Muscle layer of colon (tissue), 2 donors: ENCODE results near the gene CBS.

ENCODE experiments used
- H3K27ac ChIP-seq: one replicate; pipeline ENCODE4 v1.7.0; 2013; ENCODE audit warnings: low read depth, mild to moderate bottlenecking, low read length, moderate library complexity
- H3K27me3 ChIP-seq, 2 donors: one replicate each; pipeline ENCODE4 v1.7.0; 2013; ENCODE audit warnings: low read length in 2 of 2, mild to moderate bottlenecking in 2 of 2; ENCODE audit not compliant: insufficient read depth in 2 of 2, control insufficient read depth in 1 of 2
- H3K36me3 ChIP-seq: one replicate; pipeline ENCODE4 v1.7.0; 2013; ENCODE audit warnings: mild to moderate bottlenecking, low read length; ENCODE audit not compliant: insufficient read depth
- H3K4me1 ChIP-seq: one replicate; pipeline ENCODE4 v1.7.0; 2013; ENCODE audit warnings: mild to moderate bottlenecking, low read length; ENCODE audit not compliant: insufficient read depth
- H3K4me3 ChIP-seq, 2 donors: one replicate each; pipeline ENCODE4 v1.7.0; 2013; ENCODE audit warnings: low read length in 2 of 2, low read depth in 1 of 2, mild to moderate bottlenecking in 1 of 2, moderate library complexity in 1 of 2
- H3K9ac ChIP-seq: one replicate; pipeline ENCODE4 v1.7.0; 2013; ENCODE audit warnings: low read length
- H3K9me3 ChIP-seq: one replicate; pipeline ENCODE4 v1.7.0; 2013; ENCODE audit warnings: mild to moderate bottlenecking, low read length
- donor health status: abdominal sarcoma.
- donor health status: Adenocarcinoma of cecum.

Gene CBS

DNA sequence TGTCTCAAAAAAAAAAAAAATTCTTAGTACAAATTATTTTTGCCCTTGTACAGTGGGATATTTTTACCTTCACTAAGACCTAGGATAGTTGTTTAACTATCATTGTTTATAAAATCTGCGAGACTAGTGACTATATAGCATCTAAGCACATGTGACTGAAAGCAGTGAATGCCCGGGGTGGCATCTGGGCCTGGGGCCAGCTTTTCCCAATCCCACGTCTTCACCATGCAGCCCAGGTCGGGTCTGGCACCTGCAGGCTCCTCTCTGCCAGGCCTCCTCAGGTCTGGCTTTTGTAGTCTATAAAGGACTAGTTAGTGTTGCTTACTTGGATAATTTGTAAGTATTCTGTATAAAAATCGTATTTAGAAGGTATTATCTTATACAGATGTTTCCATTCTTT is 40.8 kb downstream of the CBS start:
- H3K27me3 ChIP-seq = no peaks in the 10 kb centered on the region
- H3K9me3 ChIP-seq = no peaks in the 10 kb centered on the region
- no peak overlapping the region for H3K4me3 ChIP-seq
- no peaks in the 10 kb centered on the region for H3K4me1 ChIP-seq
- H3K27ac ChIP-seq = no peak overlapping the region
- no peak overlapping the region for H3K9ac ChIP-seq
- H3K36me3 ChIP-seq = peaks cover 25% of the 10 kb centered on the region

DNA sequence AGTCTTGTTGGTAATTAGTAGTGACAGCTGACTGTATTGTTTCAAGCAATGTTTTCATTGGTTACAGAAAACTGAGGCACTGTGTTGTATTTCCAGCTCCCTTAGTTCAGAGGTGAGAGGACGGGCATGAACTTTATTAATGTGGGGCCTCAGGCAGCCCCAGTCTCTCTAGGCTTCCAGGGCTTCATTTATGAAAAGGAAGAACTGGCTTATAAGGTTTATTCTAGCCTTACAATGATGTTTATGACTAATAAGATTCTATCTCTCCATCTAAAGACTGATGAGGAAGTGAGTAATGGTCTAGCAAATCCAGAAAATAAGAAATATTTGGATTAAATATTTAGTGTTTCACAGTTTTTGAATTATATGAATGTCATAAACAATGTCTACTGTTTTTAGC is 41.5 kb downstream of the CBS start:
- peaks cover 28% of the 10 kb centered on the region for H3K36me3 ChIP-seq
- no peak overlapping the region for H3K9ac ChIP-seq
- H3K4me3 ChIP-seq = no peak overlapping the region
- no peak overlapping the region for H3K27ac ChIP-seq
- no peaks in the 10 kb centered on the region for H3K27me3 ChIP-seq
- no peaks in the 10 kb centered on the region for H3K9me3 ChIP-seq
- H3K4me1 ChIP-seq = no peaks in the 10 kb centered on the region

DNA sequence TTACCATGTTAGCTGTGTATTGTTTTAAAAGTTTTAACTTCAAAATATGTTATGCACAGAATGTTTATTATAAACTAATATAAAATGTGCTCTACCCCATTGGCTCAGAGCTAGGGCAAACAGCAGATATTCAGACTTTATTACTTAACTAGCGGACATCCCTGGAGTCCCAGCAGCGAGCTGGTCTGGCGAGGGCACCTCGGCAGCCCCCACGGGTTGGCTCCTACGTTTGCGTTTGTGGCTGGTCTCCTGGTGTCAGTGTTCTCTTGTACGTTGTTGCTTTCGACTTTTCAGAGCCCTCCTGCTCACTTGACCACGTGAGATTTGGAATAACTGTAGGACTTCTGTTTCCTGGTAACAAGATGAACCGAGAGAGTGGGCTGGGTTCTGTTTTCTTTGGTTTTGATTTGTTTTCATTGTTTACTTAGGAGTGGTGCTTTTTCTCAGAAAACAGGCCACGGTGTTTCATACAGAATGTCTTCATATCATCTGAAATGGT is 44.5 kb downstream of the CBS start:
- no peak overlapping the region for H3K4me3 ChIP-seq
- no peaks in the 10 kb centered on the region for H3K4me1 ChIP-seq
- H3K9ac ChIP-seq = no peak overlapping the region
- peaks cover 35% of the 10 kb centered on the region for H3K36me3 ChIP-seq
- no peaks in the 10 kb centered on the region for H3K9me3 ChIP-seq
- H3K27ac ChIP-seq = no peak overlapping the region
- no peaks in the 10 kb centered on the region for H3K27me3 ChIP-seq

DNA sequence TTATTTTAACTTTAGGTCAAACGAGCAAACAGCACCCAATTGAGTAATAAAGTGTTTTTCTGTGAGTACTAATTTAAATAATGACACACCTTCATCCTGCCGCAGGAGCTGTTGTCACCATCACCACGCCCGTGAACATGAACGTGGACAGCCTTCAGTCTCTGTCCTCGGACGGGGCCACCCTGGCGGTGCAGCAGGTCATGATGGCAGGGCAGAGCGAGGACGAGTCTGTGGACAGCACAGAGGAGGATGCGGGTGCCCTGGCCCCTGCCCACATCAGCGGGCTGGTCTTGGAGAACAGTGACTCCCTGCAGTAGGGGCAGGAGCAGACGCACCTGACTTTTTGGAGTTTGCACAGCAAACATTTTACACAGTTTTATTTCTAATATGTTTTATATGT is 45.9 kb downstream of the CBS start:
- Histone ChIP-seq H3K4me3 (no peak overlapping the region), H3K27me3 (no peaks in the 10 kb centered on the region), H3K9ac (no peak overlapping the region), H3K9me3 (no peaks in the 10 kb centered on the region), H3K27ac (no peak overlapping the region), H3K36me3 (peaks cover 42% of the 10 kb centered on the region), H3K4me1 (no peaks in the 10 kb centered on the region)

DNA sequence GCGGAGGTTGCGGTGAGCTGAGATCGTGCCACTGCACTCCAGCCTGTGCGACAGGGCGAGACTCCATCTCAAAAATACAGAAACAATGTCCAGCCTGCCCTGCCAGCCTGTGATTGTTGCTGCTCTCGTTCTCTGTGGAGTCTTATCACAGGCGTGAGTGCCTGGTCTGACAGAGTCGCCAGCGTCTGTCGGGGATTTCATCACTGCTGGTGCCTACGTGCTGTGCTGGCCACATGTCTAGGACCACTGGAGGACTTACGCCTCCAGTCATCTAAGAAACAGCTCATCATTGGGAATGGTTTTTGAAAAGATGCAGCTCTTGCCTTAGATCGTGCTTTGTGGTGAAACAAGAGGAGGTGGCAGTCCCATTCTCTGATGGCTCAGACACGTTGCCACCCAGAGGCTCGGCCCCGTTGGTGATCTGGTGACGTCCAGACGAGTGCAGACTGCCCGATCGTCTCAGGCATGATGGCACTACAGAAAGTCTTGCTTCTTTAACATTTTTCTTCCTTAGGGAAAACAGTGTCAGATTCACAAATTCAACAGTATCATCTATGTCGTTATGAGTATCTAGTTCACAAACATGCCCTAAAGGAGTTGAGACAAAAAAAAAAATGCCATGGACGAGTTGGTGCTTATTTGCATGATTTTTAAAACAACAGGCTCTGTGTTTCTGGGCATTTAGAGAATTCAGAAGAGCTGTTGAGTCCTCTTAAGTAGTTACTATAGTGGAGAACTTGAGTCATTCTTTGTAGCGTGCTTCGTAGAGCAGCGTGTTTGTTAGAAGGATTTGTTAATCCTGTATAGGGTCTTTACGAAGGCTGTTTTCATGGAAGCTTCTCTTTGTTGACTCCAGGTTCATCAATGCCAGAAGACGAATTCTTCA is 47.5 kb downstream of the CBS start:
- H3K9ac ChIP-seq = no peak overlapping the region
- H3K4me1 ChIP-seq = no peaks in the 10 kb centered on the region
- H3K27me3 ChIP-seq = no peaks in the 10 kb centered on the region
- peaks cover 51% of the 10 kb centered on the region for H3K36me3 ChIP-seq
- no peak overlapping the region for H3K27ac ChIP-seq
- no peaks in the 10 kb centered on the region for H3K9me3 ChIP-seq
- no peak overlapping the region for H3K4me3 ChIP-seq

DNA sequence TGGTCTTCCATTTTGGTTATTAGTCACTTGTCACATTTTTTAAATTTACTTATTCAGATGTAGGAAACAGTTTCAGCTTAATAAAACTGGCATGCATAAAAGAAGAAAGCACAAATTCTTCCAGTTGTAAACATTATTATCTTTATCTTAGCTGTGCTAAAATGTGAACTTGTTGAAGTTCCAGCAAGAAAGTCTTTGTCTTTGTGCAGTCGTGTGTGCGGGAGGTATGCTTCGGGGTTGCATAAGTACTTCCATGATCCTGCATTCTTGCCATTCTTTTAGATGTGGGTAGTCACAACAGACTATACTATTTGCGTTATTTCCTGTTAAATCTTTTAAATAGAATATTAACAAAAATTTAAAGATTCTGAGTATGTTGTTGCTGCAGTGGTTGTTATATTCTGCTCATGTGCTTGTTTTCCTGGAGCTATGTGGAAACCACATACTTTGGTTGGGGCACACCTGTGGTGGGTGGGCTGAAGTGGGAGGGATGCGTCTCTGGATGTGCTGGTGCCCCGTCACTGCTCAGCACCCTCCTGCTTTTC is 49.9 kb downstream of the CBS start:
- Histone ChIP-seq H3K27ac (no peak overlapping the region), H3K36me3 (peaks cover 48% of the 10 kb centered on the region), H3K27me3 (no peaks in the 10 kb centered on the region), H3K4me1 (no peaks in the 10 kb centered on the region), H3K9me3 (no peaks in the 10 kb centered on the region), H3K9ac (no peak overlapping the region), H3K4me3 (no peak overlapping the region)

DNA sequence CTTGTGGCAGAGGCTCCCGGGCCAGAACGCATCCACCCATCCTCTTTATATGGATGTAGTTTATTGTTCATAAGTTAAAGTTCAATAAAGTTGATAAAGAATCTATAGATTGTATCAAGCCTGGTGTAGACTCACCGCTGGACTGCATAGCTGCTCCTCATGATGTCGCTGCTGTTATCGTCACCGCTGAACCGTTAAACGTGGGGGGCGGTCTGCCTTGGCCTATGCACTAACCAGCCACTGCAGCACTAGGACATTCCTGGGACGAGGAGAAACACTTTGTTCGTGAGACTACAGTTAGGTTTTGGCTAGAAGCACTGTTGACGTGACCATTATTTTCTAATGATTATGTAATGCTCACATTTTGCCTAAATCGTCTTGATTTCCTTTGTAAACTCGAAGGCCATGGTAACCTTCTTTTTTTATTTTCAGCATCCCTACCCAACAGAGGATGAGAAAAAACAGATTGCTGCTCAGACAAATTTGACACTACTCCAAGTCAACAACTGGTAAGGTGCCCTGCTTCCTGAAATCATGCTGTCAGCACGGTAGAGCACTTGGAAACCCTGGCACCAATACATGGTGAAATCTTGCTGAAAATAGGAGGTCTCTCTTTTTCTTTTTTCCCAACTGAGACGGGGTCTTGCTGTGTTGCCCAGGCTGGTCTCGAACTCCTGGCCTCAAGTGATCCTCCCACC is 51.0 kb downstream of the CBS start:
- Histone ChIP-seq H3K27ac (no peak overlapping the region), H3K4me1 (no peaks in the 10 kb centered on the region), H3K9ac (no peak overlapping the region), H3K9me3 (no peaks in the 10 kb centered on the region), H3K4me3 (no peak overlapping the region), H3K36me3 (peaks cover 47% of the 10 kb centered on the region), H3K27me3 (no peaks in the 10 kb centered on the region)

DNA sequence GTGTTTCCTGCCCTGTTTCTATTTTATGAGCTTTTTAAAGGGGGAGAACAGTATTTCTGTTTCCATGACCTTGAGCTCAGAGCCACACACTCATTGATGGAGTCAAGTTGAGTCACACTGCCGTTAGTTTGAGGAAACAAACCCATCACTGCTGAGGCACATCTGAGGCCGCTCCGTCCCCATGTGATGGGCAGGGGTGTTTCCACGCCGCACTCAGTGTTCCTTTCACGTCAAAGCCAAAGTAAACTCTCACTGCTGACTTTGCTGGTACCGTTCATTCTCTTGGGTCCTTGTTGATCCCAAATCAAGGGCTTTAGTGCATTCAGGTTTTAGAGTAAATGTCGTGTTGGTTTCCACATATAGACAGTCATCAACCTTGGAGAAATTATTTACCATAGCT is 52.5 kb downstream of the CBS start:
- H3K4me1 ChIP-seq = no peaks in the 10 kb centered on the region
- no peak overlapping the region for H3K4me3 ChIP-seq
- H3K27ac ChIP-seq = no peak overlapping the region
- H3K27me3 ChIP-seq = no peaks in the 10 kb centered on the region
- no peak overlapping the region for H3K9ac ChIP-seq
- H3K9me3 ChIP-seq = no peaks in the 10 kb centered on the region
- peaks cover 40% of the 10 kb centered on the region for H3K36me3 ChIP-seq

DNA sequence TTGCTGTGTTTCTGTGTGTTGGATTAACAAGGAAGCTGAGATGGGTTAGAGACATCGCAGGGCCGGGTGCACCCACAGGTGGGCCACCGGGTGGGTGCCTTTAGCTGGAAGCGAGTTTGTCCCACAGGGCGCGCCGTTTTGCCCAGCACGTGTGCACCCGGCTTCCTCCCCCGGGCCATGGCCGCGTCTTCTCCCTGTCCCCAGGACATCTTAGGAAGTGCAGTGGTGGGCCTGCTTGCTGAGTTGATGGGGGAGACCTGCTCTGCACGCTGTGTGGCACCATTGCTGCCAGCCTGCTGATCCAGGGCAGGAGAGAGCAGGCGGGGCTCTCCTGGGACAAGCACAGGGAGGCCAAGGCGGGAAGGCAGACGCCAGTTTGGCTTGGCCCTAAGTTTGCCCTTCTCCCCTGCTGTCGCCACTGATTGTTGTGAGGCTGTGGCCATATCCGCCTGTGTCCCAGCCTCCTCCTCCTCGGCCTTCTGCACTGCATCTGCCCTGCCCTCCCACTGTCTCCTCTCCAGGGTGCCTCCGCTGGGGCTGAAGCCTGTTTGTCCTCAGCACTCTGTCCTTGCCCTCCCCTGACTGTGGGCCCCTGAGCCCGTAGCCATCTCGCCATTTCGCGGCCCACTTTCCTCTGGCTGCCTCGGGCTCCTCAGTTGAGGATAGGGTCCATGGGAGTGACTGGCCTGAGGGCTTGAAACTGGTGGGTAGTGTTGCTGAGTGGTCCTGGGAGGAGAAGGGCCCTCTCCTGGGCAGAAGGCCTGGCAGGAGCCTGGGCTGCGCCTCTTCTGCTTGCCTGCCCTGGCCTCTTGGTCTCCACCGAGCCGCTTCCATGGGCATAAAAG is 53.7 kb downstream of the CBS start:
- H3K36me3 ChIP-seq = peaks cover 43% of the 10 kb centered on the region
- no peaks in the 10 kb centered on the region for H3K27me3 ChIP-seq
- no peak overlapping the region for H3K9ac ChIP-seq
- H3K4me3 ChIP-seq = no peak overlapping the region
- H3K27ac ChIP-seq = no peak overlapping the region
- no peaks in the 10 kb centered on the region for H3K9me3 ChIP-seq
- no peaks in the 10 kb centered on the region for H3K4me1 ChIP-seq

DNA sequence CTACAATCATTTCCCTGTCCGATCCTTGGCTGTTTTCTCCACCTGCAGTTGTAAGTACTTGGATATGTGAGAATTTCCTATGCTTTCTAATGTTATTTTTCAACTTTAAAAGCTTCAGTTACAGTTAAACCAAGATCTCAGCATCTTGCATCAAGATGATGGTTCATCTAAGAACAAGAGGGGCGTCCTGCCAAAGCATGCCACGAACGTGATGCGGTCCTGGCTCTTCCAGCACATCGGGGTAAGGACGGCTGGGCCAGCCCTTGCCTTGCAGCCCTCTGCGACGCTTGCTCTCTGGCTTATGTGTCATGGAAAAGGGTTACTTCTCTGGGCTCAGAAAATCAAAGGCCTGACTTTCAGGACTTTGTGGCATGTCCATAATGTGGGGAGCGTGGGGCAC is 54.4 kb downstream of the CBS start:
- Histone ChIP-seq H3K36me3 (peaks cover 49% of the 10 kb centered on the region), H3K9me3 (no peaks in the 10 kb centered on the region), H3K4me1 (no peaks in the 10 kb centered on the region), H3K27me3 (no peaks in the 10 kb centered on the region), H3K4me3 (no peak overlapping the region), H3K27ac (no peak overlapping the region), H3K9ac (no peak overlapping the region)

DNA sequence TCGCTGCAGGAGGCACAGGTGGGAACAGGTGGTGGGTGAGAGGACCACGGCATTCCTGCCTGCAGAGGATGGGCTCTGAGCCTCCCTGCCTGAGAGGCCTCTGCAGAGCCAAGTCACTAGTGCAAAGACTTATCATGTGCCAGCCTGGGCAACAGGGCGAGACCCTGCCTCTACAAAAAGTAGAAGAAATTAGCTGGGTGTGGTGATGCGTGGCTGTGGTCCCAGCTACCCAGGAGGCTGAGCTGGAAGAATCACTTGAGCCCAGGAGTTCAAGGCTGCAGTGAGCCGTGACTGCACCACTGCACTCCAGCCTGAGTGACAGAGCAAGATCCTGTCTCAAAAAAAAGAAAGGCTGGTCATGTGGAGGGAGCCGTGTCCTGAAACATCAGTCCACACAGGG is 54.9 kb downstream of the CBS start:
- H3K4me1 ChIP-seq = no peaks in the 10 kb centered on the region
- no peak overlapping the region for H3K9ac ChIP-seq
- H3K9me3 ChIP-seq = no peaks in the 10 kb centered on the region
- H3K36me3 ChIP-seq = peaks cover 52% of the 10 kb centered on the region
- H3K4me3 ChIP-seq = no peak overlapping the region
- no peaks in the 10 kb centered on the region for H3K27me3 ChIP-seq
- no peak overlapping the region for H3K27ac ChIP-seq
